Tibial nerve (tissue), 3 donors: ENCODE results near the gene C18orf63.

ENCODE experiments used
- CTCF ChIP-seq, 5 experiments: fragments of 200-600 bp in 3 of 5; fragments of 450-650 bp in 2 of 5; sonication (generic) in 3 of 5; IDR thresholded peaks; one replicate each; pipeline ENCODE4 v1.5.1; 2016 to 2019; ENCODE audit warnings: antibody characterized with exemption in 5 of 5, mild to moderate bottlenecking in 3 of 5, moderate library complexity in 2 of 5
- POLR2A ChIP-seq, 2 donors: fragments of 450-650 bp; IDR thresholded peaks; one replicate each; pipeline ENCODE4 v1.6.1; 2017; ENCODE audit warnings: antibody characterized with exemption in 2 of 2, mild to moderate bottlenecking in 2 of 2, moderate library complexity in 2 of 2

GRCh38 chr18:74399091-74399887, 83.7 kb downstream of the C18orf63 start:
- TF ChIP-seq POLR2A (IDR thresholded peaks at IDR 0.05) (no peak), CTCF (IDR thresholded peaks at IDR 0.05) (no peak)
